HepG2 (cell line): Measurements from ENCODE around the gene CADM2. TPM values are rescaled to one million over a fixed set of nuclear protein-coding genes. Genes with fewer than 3 reads are reported as not detected.

Experiments
- ARHGAP35 ChIP-seq: sonication (generic); formaldehyde crosslinking; IDR thresholded peaks from 2 replicates; pipeline ENCODE4 v1.9.0; 2022; ENCODE audit warnings: mild to moderate bottlenecking, inconsistent platforms, moderate library complexity, missing genetic modification reagents, borderline replicate concordance
- ARNT2 ChIP-seq: sonication (generic); formaldehyde crosslinking; IDR thresholded peaks from 2 replicates; pipeline ENCODE4 v1.8.0; 2022; ENCODE audit warnings: mild to moderate bottlenecking, low read depth, missing genetic modification reagents, moderate library complexity
- ATF7-NPFF ChIP-seq: sonication (generic); formaldehyde crosslinking; IDR thresholded peaks from 2 replicates; pipeline ENCODE4 v1.8.1; 2023; ENCODE audit warnings: mild to moderate bottlenecking, low read depth, missing genetic modification reagents, moderate library complexity
- CREB1 ChIP-seq, 2 experiments: fragments of 450-650 bp in 1 of 2; IDR thresholded peaks; 2 replicates each; pipeline ENCODE4 v1.6.1; 2016 to 2017; ENCODE audit warnings: control low read depth in 1 of 2, mild to moderate bottlenecking in 1 of 2, missing compliant biosample characterization in 1 of 2, missing genetic modification characterization in 1 of 2
- DMAP1 ChIP-seq: IDR thresholded peaks from 2 replicates; pipeline ENCODE4 v1.6.1; 2016
- ESRRA ChIP-seq: sonication (generic); formaldehyde crosslinking; IDR thresholded peaks from 2 replicates; pipeline ENCODE4 v1.5.1; 2020; ENCODE audit warnings: mild to moderate bottlenecking, low read depth, missing genetic modification reagents
- FOSL2 ChIP-seq: sonication (generic); formaldehyde crosslinking; IDR thresholded peaks from 2 replicates; pipeline ENCODE4 v1.4.0; 2020; ENCODE audit warnings: missing genetic modification reagents
- HMGA1 ChIP-seq: sonication (generic); formaldehyde crosslinking; conservative IDR thresholded peaks from 2 replicates; pipeline ENCODE4 v1.4.0; 2020; ENCODE audit warnings: missing genetic modification reagents
- HNF4A ChIP-seq: sonication (generic); formaldehyde crosslinking; IDR thresholded peaks from 2 replicates; pipeline ENCODE4 v1.4.0; 2020; ENCODE audit warnings: missing genetic modification reagents
- KLF15 ChIP-seq: sonication (generic); formaldehyde crosslinking; IDR thresholded peaks from 2 replicates; pipeline ENCODE4 v1.8.1; 2023; ENCODE audit warnings: borderline replicate concordance, mild to moderate bottlenecking, inconsistent platforms, missing genetic modification reagents, mixed read lengths
- MED13 ChIP-seq: sonication (generic); formaldehyde crosslinking; IDR thresholded peaks from 2 replicates; pipeline ENCODE4 v1.5.0; 2020; ENCODE audit warnings: missing genetic modification reagents
- MXI1 ChIP-seq: IDR thresholded peaks from 3 replicates; pipeline ENCODE4 v1.6.1; 2012; ENCODE audit warnings: low read depth, low read length, inconsistent platforms, borderline replicate concordance
- NFE2 ChIP-seq: sonication (generic); formaldehyde crosslinking; IDR thresholded peaks from 2 replicates; pipeline ENCODE4 v1.4.0; 2020; ENCODE audit warnings: missing genetic modification reagents
- SALL2 ChIP-seq: sonication (generic); formaldehyde crosslinking; IDR thresholded peaks from 2 replicates; pipeline ENCODE4 v1.8.1; 2023; ENCODE audit warnings: mild to moderate bottlenecking, missing genetic modification reagents, inconsistent platforms
- ZNF329 ChIP-seq: sonication (generic); formaldehyde crosslinking; IDR thresholded peaks from 2 replicates; pipeline ENCODE4 v1.9.0; 2021; ENCODE audit warnings: low read depth, mild to moderate bottlenecking, missing genetic modification reagents
- ZNF331 ChIP-seq: sonication (generic); formaldehyde crosslinking; IDR thresholded peaks from 2 replicates; pipeline ENCODE4 v1.4.0; 2020; ENCODE audit warnings: missing genetic modification reagents
- ZNF564 ChIP-seq: sonication (generic); formaldehyde crosslinking; IDR thresholded peaks from 2 replicates; pipeline ENCODE4 v1.8.1; 2023; ENCODE audit warnings: mild to moderate bottlenecking, missing genetic modification reagents
- ZNF567 ChIP-seq: sonication (generic); formaldehyde crosslinking; IDR thresholded peaks from 2 replicates; pipeline ENCODE4 v1.8.1; 2023; ENCODE audit warnings: mild to moderate bottlenecking, missing genetic modification reagents, borderline replicate concordance
- ZNF605 ChIP-seq: sonication (generic); formaldehyde crosslinking; IDR thresholded peaks from 2 replicates; pipeline ENCODE4 v1.8.0; 2022; ENCODE audit warnings: mild to moderate bottlenecking, missing genetic modification reagents
- ZNF639 ChIP-seq: conservative IDR thresholded peaks from 2 replicates; pipeline ENCODE4 v1.6.1; 2018; ENCODE audit warnings: missing genetic modification reagents
- ZNF782 ChIP-seq: sonication (generic); formaldehyde crosslinking; IDR thresholded peaks from 2 replicates; pipeline ENCODE4 v1.4.0; 2020; ENCODE audit warnings: missing genetic modification reagents, mild to moderate bottlenecking, borderline replicate concordance
- ZXDC ChIP-seq: sonication (generic); formaldehyde crosslinking; IDR thresholded peaks from 2 replicates; pipeline ENCODE4 v1.5.0; 2020; ENCODE audit warnings: mild to moderate bottlenecking, missing genetic modification reagents
- polyA plus RNA-seq, 8 experiments: library from polyadenylated mRNA; depleted of rRNA in 3 of 8; stranded (reverse) in 7 of 8; unstranded in 1 of 8; fragments of >200 nt; fragmentation: Illumina TruSeq in 4 of 8; extraction: Trizol in 4 of 8; gene quantifications; 2 replicates each; pipeline versions ENCODE4 v1.2.1 to v1.2.3, GENCODE V29; 2011 to 2016; ENCODE audit warnings: low read depth in 4 of 8, missing spikeins in 1 of 8, mixed read lengths in 1 of 8; ENCODE audit not compliant: insufficient read depth in 1 of 8
- total RNA-seq, 5 experiments: library from RNA; depleted of rRNA; stranded (reverse); fragments of >200 nt; fragmentation: Illumina TruSeq; extraction: Trizol; gene quantifications; 2 replicates each; pipeline ENCODE4 v1.2.3, GENCODE V29; 2016; ENCODE audit warnings: low read depth in 1 of 5
- TF ChIP-seq, protein P1 (sequence below): sonication (generic); formaldehyde crosslinking; IDR thresholded peaks from 2 replicates; pipeline ENCODE4 v1.8.0; 2022; ENCODE audit warnings: mild to moderate bottlenecking, missing genetic modification reagents, moderate library complexity
- TF ChIP-seq, protein P2 (sequence below): sonication (generic); formaldehyde crosslinking; IDR thresholded peaks from 2 replicates; pipeline ENCODE4 v1.4.0; 2020; ENCODE audit warnings: missing genetic modification reagents

CADM2 gene
- total and polyA plus RNA-seq, 2 of the 13 experiments (the other 11 are each of a cell fraction or from before 2014, with no cell fraction given) = not detected

DNA sequence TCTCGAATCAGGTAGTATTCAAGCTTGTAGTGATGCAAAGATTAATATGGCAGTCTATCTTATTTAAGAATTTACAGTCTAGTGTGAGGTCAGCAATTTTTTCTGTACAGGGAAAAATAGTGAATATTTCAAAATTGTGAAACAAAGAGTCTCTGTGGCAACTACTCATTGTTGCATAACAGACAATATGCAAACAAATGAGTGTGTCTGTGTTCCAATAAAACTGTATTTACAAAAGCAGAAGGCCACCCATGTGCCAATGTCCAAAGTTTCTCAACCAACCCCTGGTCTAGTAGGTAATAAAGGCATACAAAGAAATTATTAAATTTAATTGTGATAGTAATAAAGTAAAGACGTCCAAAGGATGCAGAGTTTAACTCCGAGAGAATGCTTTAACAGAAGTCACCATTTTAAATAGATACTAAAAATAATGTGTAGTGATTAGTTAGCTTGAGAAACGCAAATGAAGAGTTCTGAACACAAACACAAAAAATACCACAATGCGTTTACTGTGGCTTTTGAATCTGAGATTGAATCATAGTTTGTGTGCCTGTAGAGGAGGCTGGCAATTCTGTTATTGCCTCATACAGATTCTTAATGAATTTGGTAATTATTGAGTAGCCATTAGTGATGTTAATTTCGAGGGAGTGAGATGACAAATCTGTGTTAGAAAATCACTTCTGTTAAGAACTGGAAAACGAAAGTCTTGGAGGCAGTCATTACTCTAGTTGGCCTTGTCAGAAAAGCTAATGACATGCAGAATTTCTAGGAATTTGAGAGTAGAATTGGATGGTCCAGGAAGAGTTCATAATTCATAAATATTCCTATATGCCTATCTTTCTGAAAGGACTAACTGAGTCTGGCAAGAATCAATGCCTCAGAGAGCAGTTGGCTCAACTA is 48.7 kb downstream of the CADM2 start (continued):
- TF ChIP-seq ZNF639 (CRISPR knock-in tag) (no peak), ZNF567 (CRISPR knock-in tag) (no peak), ZNF329 (CRISPR knock-in tag) (no peak), ARHGAP35 (CRISPR knock-in tag) (no peak), KLF15 (CRISPR knock-in tag) (no peak), CREB1 (IDR thresholded peaks at IDR 0.05) (peak; percentile 43), CREB1 (CRISPR knock-in tag; IDR thresholded peaks at IDR 0.05) (peak; percentile 62), DMAP1 (CRISPR knock-in tag) (no peak), ESRRA (CRISPR knock-in tag) (no peak), SALL2 (CRISPR knock-in tag) (peak; percentile 30; the same call in 1 of the 2 replicates), ZNF331 (CRISPR knock-in tag) (peak; percentile 76), NFE2 (CRISPR knock-in tag) (no peak), ATF7-NPFF (no peak), ARNT2 (CRISPR knock-in tag) (no peak), ZNF782 (no peak), FOSL2 (CRISPR knock-in tag) (peak; percentile 87), ZXDC (CRISPR knock-in tag) (no peak), MED13 (CRISPR knock-in tag) (no peak), HNF4A (peak; percentile 93), ZNF564 (CRISPR knock-in tag) (no peak; the same call in 1 of the 2 replicates), HMGA1 (CRISPR knock-in tag) (no peak), MXI1 (no peak), ZNF605 (CRISPR knock-in tag) (no peak)
- TF ChIP-seq, protein P1, sequence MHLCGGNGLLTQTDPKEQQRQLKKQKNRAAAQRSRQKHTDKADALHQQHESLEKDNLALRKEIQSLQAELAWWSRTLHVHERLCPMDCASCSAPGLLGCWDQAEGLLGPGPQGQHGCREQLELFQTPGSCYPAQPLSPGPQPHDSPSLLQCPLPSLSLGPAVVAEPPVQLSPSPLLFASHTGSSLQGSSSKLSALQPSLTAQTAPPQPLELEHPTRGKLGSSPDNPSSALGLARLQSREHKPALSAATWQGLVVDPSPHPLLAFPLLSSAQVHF (CRISPR knock-in tag) = no peak
- TF ChIP-seq, protein P2, sequence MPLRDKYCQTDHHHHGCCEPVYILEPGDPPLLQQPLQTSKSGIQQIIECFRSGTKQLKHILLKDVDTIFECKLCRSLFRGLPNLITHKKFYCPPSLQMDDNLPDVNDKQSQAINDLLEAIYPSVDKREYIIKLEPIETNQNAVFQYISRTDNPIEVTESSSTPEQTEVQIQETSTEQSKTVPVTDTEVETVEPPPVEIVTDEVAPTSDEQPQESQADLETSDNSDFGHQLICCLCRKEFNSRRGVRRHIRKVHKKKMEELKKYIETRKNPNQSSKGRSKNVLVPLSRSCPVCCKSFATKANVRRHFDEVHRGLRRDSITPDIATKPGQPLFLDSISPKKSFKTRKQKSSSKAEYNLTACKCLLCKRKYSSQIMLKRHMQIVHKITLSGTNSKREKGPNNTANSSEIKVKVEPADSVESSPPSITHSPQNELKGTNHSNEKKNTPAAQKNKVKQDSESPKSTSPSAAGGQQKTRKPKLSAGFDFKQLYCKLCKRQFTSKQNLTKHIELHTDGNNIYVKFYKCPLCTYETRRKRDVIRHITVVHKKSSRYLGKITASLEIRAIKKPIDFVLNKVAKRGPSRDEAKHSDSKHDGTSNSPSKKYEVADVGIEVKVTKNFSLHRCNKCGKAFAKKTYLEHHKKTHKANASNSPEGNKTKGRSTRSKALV = no peak
